Caco-2 (cell line): ENCODE results near the gene GALNT11. TPM values are rescaled to one million over a fixed set of nuclear protein-coding genes. Genes with fewer than 3 reads are reported as not detected.

Source experiments
- BruUV-seq: library from RNA; stranded (reverse); fragments of 400-500 nt; replicated peaks from 2 replicates; lab custom pipeline; 2021; lab: Mats Ljungman, UMichigan
- CTCF ChIA-PET: fragments of 300-600 bp; sonication (Branson Sonifier 250); formaldehyde crosslinking; loops from one replicate; lab custom pipeline; 2022; ENCODE audit warnings: antibody characterized with exemption; lab: Charles Lee
- POLR2A ChIA-PET: fragments of 300-600 bp; sonication (Branson Sonifier 250); formaldehyde crosslinking; loops from one replicate; lab custom pipeline; 2022; ENCODE audit warnings: antibody characterized with exemption; lab: Charles Lee
- DNase-seq, 2 experiments: peaks; one replicate each; pipeline versions ENCODE4 v3.0.0 to v3.0.0-alpha.2; 2020 to 2022
- H3K27me3 ChIP-seq: replicated peaks from 2 replicates; pipeline ENCODE4 v1.6.0; 2011; ENCODE audit warnings: low read length; ENCODE audit not compliant: control insufficient read depth, insufficient read depth
- H3K36me3 ChIP-seq: 2 replicates; pipeline ENCODE4 v1.5.1; 2011; ENCODE audit warnings: low read length; ENCODE audit not compliant: control insufficient read depth, insufficient read depth
- H3K4me1 ChIP-seq: fragments of 250-450 bp; sonication (Bioruptor Pico); 2 replicates; pipeline ENCODE4 v1.5.1; 2020; ENCODE audit warnings: mild to moderate bottlenecking
- H3K4me3 ChIP-seq: 2 replicates; pipeline ENCODE4 v1.5.1; 2011; ENCODE audit warnings: low read depth, mild to moderate bottlenecking, control low read depth, low read length
- H3K9me3 ChIP-seq: fragments of 250-450 bp; sonication (Bioruptor Pico); 2 replicates; pipeline ENCODE4 v1.5.1; 2020; ENCODE audit warnings: mild to moderate bottlenecking, moderate library complexity
- H3K27ac Mint-ChIP-seq: one replicate; pipeline ENCODE4 v1.8.0; 2022; ENCODE audit warnings: mixed read lengths; ENCODE audit not compliant: unreplicated experiment
- H3K27me3 Mint-ChIP-seq: one replicate; pipeline ENCODE4 v1.8.0; 2022; ENCODE audit warnings: mixed read lengths; ENCODE audit not compliant: insufficient read depth, unreplicated experiment
- H3K36me3 Mint-ChIP-seq: one replicate; pipeline ENCODE4 v1.8.0; 2022; ENCODE audit warnings: mild to moderate bottlenecking, mixed read lengths; ENCODE audit not compliant: insufficient read depth, unreplicated experiment
- H3K4me1 Mint-ChIP-seq: one replicate; pipeline ENCODE4 v1.8.0; 2022; ENCODE audit warnings: low read depth, mixed read lengths; ENCODE audit not compliant: unreplicated experiment
- H3K4me3 Mint-ChIP-seq: one replicate; pipeline ENCODE4 v1.8.0; 2022; ENCODE audit warnings: mild to moderate bottlenecking, moderate library complexity, mixed read lengths; ENCODE audit not compliant: unreplicated experiment
- H3K9me3 Mint-ChIP-seq: one replicate; pipeline ENCODE4 v1.8.0; 2022; ENCODE audit warnings: mixed read lengths; ENCODE audit not compliant: unreplicated experiment
- CTCF ChIP-seq, 2 experiments: fragments of 200-600 bp in 1 of 2; IDR thresholded peaks; 1 replicate in 1 of 2; 2 replicates in 1 of 2; pipeline versions ENCODE4 v1.5.1 to v1.8.0; 2011 to 2022; ENCODE audit warnings: antibody characterized with exemption in 1 of 2, control low read depth in 1 of 2, inconsistent platforms in 1 of 2, low read depth in 1 of 2, low read length in 1 of 2, mild to moderate bottlenecking in 1 of 2, moderate library complexity in 1 of 2; ENCODE audit not compliant: insufficient read depth in 1 of 2, severe bottlenecking in 1 of 2, unreplicated experiment in 1 of 2
- intact Hi-C: fragments of 100-400 bp; cut with micrococcal nuclease; formaldehyde crosslinking; loops from one replicate; pipeline ENCODE4 v1.10.0; 2022; ENCODE audit not compliant: unreplicated experiment
- total RNA-seq: library from RNA; stranded (reverse); gene quantifications from 2 replicates; pipeline ENCODE4 v1.2.3, GENCODE V29; 2022

Gene GALNT11
- total RNA-seq, 1 experiment from 2014 or later, result 34.9 TPM

GRCh38 chr7:151982806-151983205, 42.7 kb upstream of the GALNT11 start:
- Histone ChIP-seq H3K4me1 (no peaks in the 10 kb centered on the region), H3K9me3 (no peaks in the 10 kb centered on the region), H3K36me3 (no peaks in the 10 kb centered on the region), H3K4me3 (no peak overlapping the region), H3K27me3 (no peaks in the 10 kb centered on the region)
- Mint-ChIP-seq H3K4me3 (no peak overlapping the region), H3K4me1 (no peaks in the 10 kb centered on the region), H3K9me3 (no peaks in the 10 kb centered on the region), H3K36me3 (no peaks in the 10 kb centered on the region), H3K27ac (no peak overlapping the region), H3K27me3 (no peaks in the 10 kb centered on the region)
- intact Hi-C loops, result no loop called here
- POLR2A ChIA-PET, result no interaction called here
- no TSS peak for BruUV-seq
- no peak for DNase-seq
- CTCF ChIA-PET, result no interaction called here
- no peak for TF ChIP-seq CTCF (IDR thresholded peaks at IDR 0.05; ENCODE audit: insufficient read depth in 1 of 2, low read depth in 1 of 2, low read length in 1 of 2, severe bottlenecking in 1 of 2, unreplicated experiment in 1 of 2)

- Mint-ChIP-seq H3K4me3 (no peak overlapping the region), H3K4me1 (no peaks in the 10 kb centered on the region), H3K27ac (no peak overlapping the region), H3K9me3 (no peaks in the 10 kb centered on the region), H3K36me3 (no peaks in the 10 kb centered on the region), H3K27me3 (no peaks in the 10 kb centered on the region)
- ChIA-PET POLR2A (no interaction called here), CTCF (no interaction called here)
- peak; percentile 11 to 41 for TF ChIP-seq CTCF (IDR thresholded peaks at IDR 0.05; ENCODE audit: insufficient read depth in 1 of 2, low read depth in 1 of 2, low read length in 1 of 2, severe bottlenecking in 1 of 2, unreplicated experiment in 1 of 2)
- H3K4me3 ChIP-seq, result no peak overlapping the region
- H3K9me3 ChIP-seq, result no peaks in the 10 kb centered on the region
- no peaks in the 10 kb centered on the region for H3K27me3 ChIP-seq
- intact Hi-C loops, result loop anchor here (1.0 kb wide), 1 partner anchor 162 kb away; no protein-coding TSS in a partner anchor
- no peaks in the 10 kb centered on the region for H3K4me1 ChIP-seq
- BruUV-seq, result no TSS peak
- H3K36me3 ChIP-seq, result no peaks in the 10 kb centered on the region
- DNase-seq, result peak in 1 of 2 experiments; percentile 19
Observed at GRCh38 chr7:151984612-151985011, 40.9 kb upstream of the GALNT11 start.

- no peaks in the 10 kb centered on the region for H3K27me3 Mint-ChIP-seq
- H3K36me3 ChIP-seq, result no peaks in the 10 kb centered on the region
- DNase-seq, result no peak
- no peak for TF ChIP-seq CTCF (IDR thresholded peaks at IDR 0.05; ENCODE audit: insufficient read depth in 1 of 2, low read depth in 1 of 2, low read length in 1 of 2, severe bottlenecking in 1 of 2, unreplicated experiment in 1 of 2)
- H3K36me3 Mint-ChIP-seq, result no peaks in the 10 kb centered on the region
- no TSS peak for BruUV-seq
- no peak overlapping the region for H3K4me3 ChIP-seq
- H3K4me1 ChIP-seq, result 0 out of 2 replicates have a peak, but pooled peaks cover 5% of the 10 kb centered on the region
- ChIA-PET POLR2A (no interaction called here), CTCF (no interaction called here)
- intact Hi-C loops, result no loop called here
- H3K27me3 ChIP-seq, result no peaks in the 10 kb centered on the region
- no peak overlapping the region for H3K4me3 Mint-ChIP-seq
- no peak overlapping the region for H3K27ac Mint-ChIP-seq
- H3K9me3 ChIP-seq, result no peaks in the 10 kb centered on the region
- no peaks in the 10 kb centered on the region for H3K9me3 Mint-ChIP-seq
- H3K4me1 Mint-ChIP-seq, result no peaks in the 10 kb centered on the region
Observed at GRCh38 chr7:151987748-151988529, 37.5 kb upstream of the GALNT11 start.
